ENCODE results near the gene DROSHA.

- no peak for TF ChIP-seq GATA2 (IDR thresholded peaks at IDR 0.05; ENCODE audit: low read depth, low read length)
- no peak for TF ChIP-seq GATA3 (IDR thresholded peaks at IDR 0.05; ENCODE audit: low read depth, low read length)
Measured at GRCh38 chr5:31487506-31487905, 44.4 kb downstream of the DROSHA start.
